Mesangial cell (primary cell): ENCODE results near the gene ZNF81. TPM values are rescaled to one million over a fixed set of nuclear protein-coding genes. Genes with fewer than 3 reads are reported as not detected.

ENCODE experiments used
- total RNA-seq: library from RNA; depleted of rRNA; stranded (reverse); fragments of >200 nt; gene quantifications from 2 replicates; pipeline ENCODE4 v1.2.3, GENCODE V29; 2015

ZNF81 gene
- 1.3 and 3.8 TPM in 2 replicates for total RNA-seq

GRCh38 chrX:47836164-47837072 is at the start of gene ZNF81:
ZNF81 (plus strand) TSS chrX:47836902; CDS start chrX:47846268, 9,366 bp downstream.

Other genes starting within 250 kb of the ZNF81 start
- 0.33 and 1.6 TPM in 2 replicates for gene SYN1, start 217.0 kb upstream of the ZNF81 start, total RNA-seq
- gene CFP, start 207.0 kb upstream of the ZNF81 start, total RNA-seq, result 0.13 and 0.16 TPM in 2 replicates
- gene ELK1, start 186.3 kb upstream of the ZNF81 start, total RNA-seq, result 27.9 and 40.6 TPM in 2 replicates
- 96.2 and 121 TPM in 2 replicates for gene UXT, start 177.7 kb upstream of the ZNF81 start, total RNA-seq
- gene ZNF182, start 167.1 kb downstream of the ZNF81 start, total RNA-seq, result 1.6 and 2.3 TPM in 2 replicates
- gene SPACA5, start 170.1 kb downstream of the ZNF81 start, total RNA-seq, result not detected in 2 replicates
- gene ZNF630, start 234.7 kb downstream of the ZNF81 start, total RNA-seq, result 0.33 and 1.0 TPM in 2 replicates